ENCODE data around the gene NOC4L.
"Not testable (repeated sequence)": the region's sequence is repeated elsewhere in the genome, so short reads cannot be mapped to it uniquely, and the experiment has no call there.

The NOC4L gene

DNA sequence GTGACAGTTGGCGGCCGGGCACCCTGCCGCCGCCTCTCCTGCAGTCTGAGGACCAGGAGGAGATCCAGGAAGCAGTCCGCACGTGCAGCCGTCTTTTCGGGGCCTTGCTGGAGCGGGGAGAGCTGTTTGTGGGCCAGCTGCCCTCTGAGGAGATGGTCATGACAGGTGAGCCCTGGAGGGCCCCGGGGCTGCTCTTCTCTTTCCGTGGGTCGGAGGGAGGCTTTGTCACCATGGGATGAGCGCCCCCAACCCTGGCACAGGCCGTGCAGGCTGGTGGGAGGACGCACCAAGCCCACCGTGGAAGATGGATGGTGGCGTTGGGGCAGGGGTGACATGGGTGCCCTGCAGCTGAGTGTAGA is 532 bp downstream of the NOC4L start:
- DNase-seq, result no peak

DNA sequence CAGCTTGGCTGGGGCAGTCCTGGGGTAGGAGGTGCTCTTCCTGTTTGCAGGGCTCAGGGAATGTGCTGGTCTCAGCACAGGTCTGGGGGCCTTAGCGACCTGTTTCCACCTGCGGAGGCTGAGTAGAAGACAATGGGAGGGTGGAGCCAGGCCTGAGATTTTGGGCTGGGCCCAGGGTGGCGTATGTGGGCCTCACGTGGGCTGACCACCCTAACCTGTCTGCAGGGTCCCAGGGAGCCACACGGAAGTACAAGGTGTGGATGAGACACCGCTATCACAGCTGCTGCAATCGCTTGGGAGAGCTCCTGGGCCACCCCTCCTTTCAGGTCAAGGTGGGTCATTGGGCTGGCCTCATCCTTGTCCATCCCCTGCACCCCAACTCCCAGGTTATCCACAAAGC is 1.1 kb downstream of the NOC4L start:
- DNase-seq, result no peak

GRCh38 chr12:132146098-132146497 is 1.8 kb downstream of the NOC4L start:
- DNase-seq, result no peak

DNA sequence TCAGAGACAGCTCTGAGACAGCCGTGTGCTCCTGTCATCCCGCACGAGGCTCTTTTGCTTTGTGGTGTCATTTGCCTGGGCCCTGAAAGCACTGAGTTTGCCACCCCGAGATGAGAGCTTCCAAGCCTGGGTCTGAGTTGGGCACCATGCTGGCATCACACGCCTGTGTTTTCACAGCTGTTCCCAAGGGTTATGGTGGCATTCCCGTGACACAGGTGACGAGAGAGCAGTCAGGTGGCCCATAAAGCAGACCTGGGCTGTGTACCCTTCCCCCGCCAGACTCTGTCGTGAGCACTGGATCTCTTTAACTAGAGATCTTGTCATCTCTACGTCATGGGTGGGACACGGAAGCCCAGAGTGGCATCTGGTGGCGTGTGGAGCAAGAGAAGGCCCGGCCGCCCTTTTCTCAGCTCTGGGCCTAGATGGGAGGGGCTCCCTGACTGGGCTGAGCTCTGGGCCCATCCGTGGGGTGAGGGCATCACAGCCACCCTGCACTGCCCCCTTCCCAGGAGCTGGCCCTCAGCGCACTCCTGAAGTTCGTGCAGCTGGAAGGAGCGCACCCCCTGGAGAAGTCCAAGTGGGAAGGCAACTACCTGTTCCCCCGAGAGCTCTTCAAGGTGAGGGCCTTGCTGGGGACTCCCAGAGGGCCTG is 2.6 kb downstream of the NOC4L start:
- no peak for DNase-seq

DNA sequence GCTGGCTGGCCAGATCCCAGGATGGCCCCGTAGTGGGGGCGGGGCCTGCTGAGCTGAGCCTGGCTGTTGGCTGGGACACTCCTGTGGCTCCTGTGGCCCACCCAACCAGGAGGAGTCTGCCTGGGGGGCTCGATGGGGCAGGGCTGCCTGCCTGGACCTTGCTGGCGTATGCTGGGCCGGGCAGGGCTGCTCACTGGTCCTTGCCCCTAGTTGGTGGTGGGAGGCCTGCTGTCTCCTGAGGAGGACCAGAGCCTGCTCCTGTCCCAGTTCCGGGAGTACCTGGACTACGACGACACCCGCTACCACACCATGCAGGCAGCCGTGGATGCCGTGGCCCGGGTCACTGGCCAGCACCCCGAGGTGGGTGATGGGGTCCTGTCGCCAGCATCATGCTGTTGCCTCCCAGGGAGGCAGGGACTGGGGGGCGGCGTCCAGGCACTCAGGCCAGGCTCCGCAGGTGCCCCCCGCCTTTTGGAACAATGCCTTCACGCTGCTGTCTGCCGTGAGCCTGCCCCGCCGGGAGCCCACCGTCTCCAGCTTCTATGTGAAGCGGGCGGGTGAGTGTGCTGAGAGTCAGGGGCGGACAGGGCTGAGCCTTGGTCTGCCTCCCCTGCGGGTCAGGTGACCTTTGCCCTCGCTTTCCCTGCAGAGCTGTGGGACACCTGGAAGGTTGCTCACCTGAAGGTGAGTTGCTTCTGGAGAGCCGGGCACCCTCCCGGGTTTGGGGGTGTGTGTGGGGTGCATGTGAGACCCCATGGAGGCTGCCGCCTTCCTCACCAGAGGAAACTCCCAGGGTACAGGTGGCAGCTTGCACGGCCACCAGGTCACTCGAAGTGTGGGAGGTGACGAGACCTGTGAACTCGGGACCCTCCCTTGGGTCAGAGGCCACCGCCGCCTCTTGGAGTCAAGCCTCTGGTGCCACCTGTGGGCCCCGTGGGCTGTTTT is 3.4 kb downstream of the NOC4L start:
- DNase-seq, result no peak

DNA sequence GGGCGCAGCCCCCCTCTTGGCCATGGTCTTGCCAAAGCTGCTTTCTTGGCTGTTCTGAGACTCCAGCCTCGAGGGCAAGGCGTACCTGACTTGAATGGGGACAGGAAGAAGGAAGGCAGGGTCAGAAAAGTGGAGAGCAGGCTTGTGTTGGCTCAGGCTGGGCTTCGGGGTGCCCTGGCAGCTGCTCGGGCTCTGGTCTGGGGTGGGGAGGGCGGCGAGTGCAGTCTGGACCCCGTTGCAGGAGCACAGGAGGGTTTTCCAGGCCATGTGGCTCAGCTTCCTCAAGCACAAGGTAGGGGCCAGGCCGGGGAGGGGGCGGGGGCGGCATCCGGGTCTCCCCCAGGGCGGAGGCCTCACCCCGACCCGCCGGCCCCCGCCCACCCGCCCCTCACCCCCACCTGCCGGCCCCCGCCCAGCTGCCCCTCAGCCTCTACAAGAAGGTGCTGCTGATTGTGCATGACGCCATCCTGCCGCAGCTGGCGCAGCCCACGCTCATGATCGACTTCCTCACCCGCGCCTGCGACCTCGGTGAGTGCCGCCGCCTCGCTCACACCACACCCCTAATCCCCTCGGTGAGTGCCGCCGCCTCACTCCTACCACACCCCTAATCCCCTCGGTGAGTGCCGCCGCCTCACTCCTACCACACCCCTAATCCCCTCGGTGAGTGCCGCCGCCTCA is 4.2 kb downstream of the NOC4L start:
- DNase-seq, result no peak

GRCh38 chr12:132149526-132149925 is 5.3 kb downstream of the NOC4L start:
- not testable (repeated sequence) for DNase-seq

GRCh38 chr12:132150780-132151144 is 6.5 kb downstream of the NOC4L start:
- DNase-seq, result no peak

- DNase-seq, result no peak
Observed at GRCh38 chr12:132151145-132151765, 7.0 kb downstream of the NOC4L start.

- DNase-seq, result no peak
Observed at GRCh38 chr12:132151766-132152410, 7.6 kb downstream of the NOC4L start.

DNA sequence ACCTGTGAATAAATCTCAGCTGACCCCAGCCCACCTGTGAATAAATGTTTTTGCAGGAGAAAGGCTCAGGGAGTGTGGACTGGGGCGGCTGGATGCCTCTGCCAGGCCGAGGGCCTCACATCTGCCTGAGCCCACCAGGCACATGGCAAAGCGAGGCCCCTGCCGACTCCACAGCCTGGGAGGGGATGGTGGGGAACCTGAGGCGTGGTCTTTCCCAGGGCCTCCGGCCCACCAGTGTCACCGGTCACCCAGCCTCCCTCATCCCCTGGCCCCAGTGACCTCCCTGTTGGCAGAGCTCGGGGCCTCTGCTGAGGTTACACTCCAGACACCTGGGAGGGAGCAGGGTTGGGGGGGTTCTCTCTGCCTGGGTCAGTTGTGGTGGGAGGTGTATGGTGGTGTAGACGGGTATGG is 8.2 kb downstream of the NOC4L start:
- no peak for DNase-seq

GRCh38 chr12:132152953-132153352 is 8.7 kb downstream of the NOC4L start:
- DNase-seq, result no peak

GRCh38 chr12:132153501-132154340 is 9.5 kb downstream of the NOC4L start:
- peak; percentile 19 to 48 for DNase-seq

- no peak for DNase-seq
Observed at GRCh38 chr12:132154341-132154761, 10.1 kb downstream of the NOC4L start.

GRCh38 chr12:132154941-132155770 is 10.9 kb downstream of the NOC4L start:
- no peak for DNase-seq

DNA sequence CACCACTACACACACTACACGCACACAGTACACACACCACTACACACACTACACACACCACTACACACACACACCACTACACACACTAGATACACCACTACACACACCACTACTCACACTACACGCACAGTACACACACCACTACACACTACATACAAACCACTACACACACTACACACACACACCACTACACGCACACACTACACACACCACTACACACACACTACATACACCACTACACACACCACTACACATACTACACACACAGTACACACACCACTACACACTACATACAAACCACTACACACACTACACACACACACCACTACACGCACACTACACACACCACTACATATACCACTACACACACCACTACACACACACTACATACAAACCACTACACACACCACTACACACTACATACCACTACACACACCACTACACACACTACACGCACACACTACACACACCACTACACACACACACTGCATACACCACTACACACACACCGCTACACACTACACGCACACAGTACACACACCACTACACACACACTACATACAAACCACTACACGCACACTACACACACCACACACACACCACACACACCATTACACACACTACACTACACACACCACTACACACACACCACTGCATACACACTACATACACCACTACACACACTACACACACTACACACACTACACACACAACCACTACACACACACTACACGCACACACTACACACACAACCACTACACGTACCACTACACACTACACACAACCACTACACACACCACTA is 11.7 kb downstream of the NOC4L start:
- DNase-seq, result no peak

DNA sequence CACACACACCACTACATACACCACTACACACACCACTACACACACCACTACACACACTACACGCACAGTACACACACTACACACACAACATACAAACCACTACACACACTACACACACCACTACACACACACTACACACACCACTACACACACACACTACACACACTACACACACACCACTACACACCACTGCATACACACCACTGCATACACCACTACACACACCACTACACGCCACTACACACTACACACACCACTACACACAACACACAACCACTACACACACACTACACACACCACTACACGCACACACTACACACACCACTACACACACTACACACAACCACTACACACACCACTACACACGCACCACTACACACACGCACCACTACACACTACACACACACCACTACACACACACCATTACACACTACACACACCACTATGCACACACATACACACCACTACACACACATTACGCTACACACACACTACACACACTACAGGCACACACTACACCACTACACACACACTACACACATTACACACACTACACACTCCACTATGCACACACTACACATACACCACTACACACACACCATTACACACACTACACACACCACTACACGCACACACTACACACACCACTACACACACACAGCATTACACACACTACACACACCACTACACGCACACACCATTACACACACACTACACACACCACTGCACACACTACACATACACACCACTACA is 12.5 kb downstream of the NOC4L start:
- no peak for DNase-seq

DNA sequence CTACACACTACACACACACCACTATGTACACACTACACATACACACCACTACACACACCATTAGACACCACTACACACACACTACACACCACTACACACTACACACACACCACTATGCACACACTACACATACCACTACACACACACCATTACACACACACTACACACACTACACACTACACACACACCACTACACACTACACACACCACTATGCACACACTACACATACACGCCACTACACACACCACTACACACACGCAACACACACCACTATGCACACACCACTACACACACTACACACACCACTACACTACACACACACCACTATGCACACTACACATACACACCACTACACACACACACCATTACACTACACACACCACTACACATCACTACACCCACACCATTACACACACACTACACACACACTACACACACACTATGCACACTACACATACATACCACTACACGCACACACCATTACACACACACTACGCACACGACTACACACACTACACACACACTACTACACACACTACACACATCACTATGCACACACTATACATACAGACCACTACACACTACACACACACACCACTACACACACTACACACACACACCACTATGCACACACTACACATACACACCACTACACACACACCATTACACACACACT is 13.6 kb downstream of the NOC4L start:
- DNase-seq, result no peak
